Common myeloid progenitor, CD34-positive (primary cell): ENCODE measurements around the gene CYP1B1.
"Not testable (repeated sequence)": the region's sequence is repeated elsewhere in the genome, so short reads cannot be mapped to it uniquely, and the experiment has no call there.

Source experiments
- CTCF ChIA-PET: fragments of 350-600 bp; sonication (Branson Sonifier 250); formaldehyde crosslinking; loops from one replicate; lab custom pipeline; 2021; ENCODE audit warnings: antibody characterized with exemption; lab: Charles Lee
- POLR2A ChIA-PET: fragments of 350-600 bp; sonication (Branson Sonifier 250); formaldehyde crosslinking; loops from one replicate; lab custom pipeline; 2021; ENCODE audit warnings: antibody characterized with exemption; lab: Charles Lee
- DNase-seq, 3 donors: peaks; one replicate each; pipeline versions ENCODE4 v3.0.0 to v3.0.0-alpha.2; 2013
- H3K27ac ChIP-seq, 2 experiments: 1 replicate in 1 of 2; 2 replicates in 1 of 2; pipeline ENCODE4 v1.7.0; 2013; ENCODE audit warnings: inconsistent platforms in 2 of 2, low read length in 2 of 2, mild to moderate bottlenecking in 2 of 2, low read depth in 1 of 2, moderate library complexity in 1 of 2; ENCODE audit not compliant: severe bottlenecking in 2 of 2, insufficient read depth in 1 of 2, poor library complexity in 1 of 2
- H3K27me3 ChIP-seq, 5 experiments: replicated peaks in 2 of 5; 1 replicate in 3 of 5; 2 replicates in 2 of 5; pipeline versions ENCODE4 v1.6.1 to v1.7.0; 2013; ENCODE audit warnings: low read length in 4 of 5, mild to moderate bottlenecking in 2 of 5, moderate library complexity in 2 of 5, inconsistent platforms in 1 of 5; ENCODE audit not compliant: insufficient read depth in 5 of 5, control insufficient read depth in 4 of 5
- H3K36me3 ChIP-seq, 4 experiments: 1 replicate in 2 of 4; 2 replicates in 2 of 4; pipeline versions ENCODE4 v1.6.1 to v1.7.0; 2013; ENCODE audit warnings: low read length in 3 of 4, control low read depth in 1 of 4, mild to moderate bottlenecking in 1 of 4; ENCODE audit not compliant: control insufficient read depth in 4 of 4, insufficient read depth in 4 of 4
- H3K4me1 ChIP-seq, 4 experiments: 1 replicate in 3 of 4; 2 replicates in 1 of 4; pipeline versions ENCODE4 v1.6.1 to v1.7.1; 2013; ENCODE audit warnings: low read length in 3 of 4, mild to moderate bottlenecking in 3 of 4, control low read depth in 1 of 4, inconsistent platforms in 1 of 4, moderate library complexity in 1 of 4; ENCODE audit not compliant: control insufficient read depth in 4 of 4, insufficient read depth in 4 of 4; ENCODE audit errors: control extremely low read depth in 1 of 4
- H3K4me3 ChIP-seq, 7 experiments: 1 replicate in 4 of 7; 2 replicates in 3 of 7; pipeline versions ENCODE4 v1.5.1 to v1.7.0; 2013; ENCODE audit warnings: mild to moderate bottlenecking in 7 of 7, low read length in 6 of 7, moderate library complexity in 6 of 7, inconsistent platforms in 2 of 7, low read depth in 2 of 7, control low read depth in 1 of 7; ENCODE audit not compliant: insufficient read depth in 4 of 7, control insufficient read depth in 1 of 7; ENCODE audit errors: extremely low read depth in 1 of 7
- H3K9me3 ChIP-seq, 5 experiments: 1 replicate in 4 of 5; 2 replicates in 1 of 5; pipeline versions ENCODE4 v1.6.1 to v1.7.1; 2013; ENCODE audit warnings: low read length in 4 of 5, mild to moderate bottlenecking in 2 of 5, inconsistent platforms in 1 of 5, low read depth in 1 of 5, moderate library complexity in 1 of 5; ENCODE audit not compliant: control insufficient read depth in 4 of 5, insufficient read depth in 2 of 5; ENCODE audit errors: control extremely low read depth in 1 of 5
- whole genome bisulfite sequencing: methylation state at CpG from one replicate; pipeline ENCODE4 v1.1.5; 2013; ENCODE audit not compliant: insufficient coverage; 5-methylcytosine and 5-hydroxymethylcytosine counted together

Gene CYP1B1

GRCh38 chr2:38026846-38027245 is 49.1 kb downstream of the CYP1B1 start:
- 100% methylated on average over 2 of the region's 2 CpGs for WGBS

GRCh38 chr2:38021589-38021988 is 54.4 kb downstream of the CYP1B1 start:
- ChIA-PET POLR2A (no interaction called here), CTCF (no interaction called here)
- Histone ChIP-seq H3K4me3 (no peak overlapping the region), H3K27me3 (peaks cover 0 to 2% (median 0%) of the 10 kb centered on the region in 5 experiments), H3K9me3 (no peaks in the 10 kb centered on the region), H3K27ac (no peak overlapping the region), H3K4me1 (no peaks in the 10 kb centered on the region), H3K36me3 (no peaks in the 10 kb centered on the region)
- no peak for DNase-seq
- 95% methylated on average over 8 of the region's 9 CpGs for WGBS

More at GRCh38 chr2:38026846-38027245, 49.1 kb downstream of the CYP1B1 start:
- no peaks in the 10 kb centered on the region for H3K36me3 ChIP-seq
- H3K27me3 ChIP-seq, result no peaks in the 10 kb centered on the region
- no peak overlapping the region for H3K4me3 ChIP-seq
- no peak for DNase-seq
- no peaks in the 10 kb centered on the region for H3K4me1 ChIP-seq
- no peaks in the 10 kb centered on the region for H3K9me3 ChIP-seq
- POLR2A ChIA-PET, result no interaction called here
- H3K27ac ChIP-seq, result no peak overlapping the region
- CTCF ChIA-PET, result no interaction called here

DNA sequence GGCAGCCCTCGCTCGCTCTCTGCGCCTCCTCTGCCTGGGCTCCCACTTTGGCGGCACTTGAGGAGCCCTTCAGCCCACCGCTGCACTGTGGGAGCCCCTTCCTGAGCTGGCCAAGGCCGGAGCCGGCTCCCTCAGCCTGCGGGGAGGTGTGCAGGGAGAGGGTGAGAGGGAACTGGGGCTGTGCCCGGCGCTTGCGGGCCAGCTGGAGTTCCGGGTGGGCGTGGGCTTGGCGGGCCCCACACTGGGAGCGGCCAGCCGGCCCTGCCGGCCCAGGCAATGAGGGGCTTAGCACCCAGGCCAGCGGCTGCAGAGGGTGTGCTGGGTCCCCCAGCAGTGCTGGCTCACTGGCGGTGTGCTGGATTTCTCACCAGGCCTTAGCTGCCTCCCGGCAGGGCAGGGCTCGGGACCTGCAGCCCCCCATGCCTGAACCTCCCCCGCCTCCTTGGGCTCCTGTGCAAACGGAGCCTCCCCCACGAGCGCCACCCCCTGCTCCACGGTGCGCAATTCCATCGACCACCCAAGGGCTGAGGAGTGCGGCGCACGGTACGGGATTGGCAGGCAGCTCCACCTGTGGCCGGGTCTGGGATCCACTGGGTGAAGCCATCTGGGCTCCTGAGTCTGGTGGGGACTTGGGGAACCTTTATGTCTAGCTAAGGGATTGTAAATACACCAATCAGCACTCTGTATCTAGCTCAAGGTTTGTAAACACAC is 55.4 kb downstream of the CYP1B1 start:
- H3K36me3 ChIP-seq, CTCF ChIA-PET: not testable (repeated sequence)

GRCh38 chr2:38017836-38018235 is 58.1 kb downstream of the CYP1B1 start:
- CTCF ChIA-PET, result no interaction called here

More for the DNA sequence above, 55.4 kb downstream of the CYP1B1 start:
- H3K27me3 ChIP-seq, POLR2A ChIA-PET, H3K4me3 ChIP-seq, H3K9me3 ChIP-seq, H3K27ac ChIP-seq, H3K4me1 ChIP-seq, DNase-seq: not testable (repeated sequence)
- WGBS, result 96% methylated on average over 24 of the region's 33 CpGs

More at GRCh38 chr2:38017836-38018235, 58.1 kb downstream of the CYP1B1 start:
- Histone ChIP-seq H3K27me3 (peaks cover 0 to 2% (median 0%) of the 10 kb centered on the region in 5 experiments), H3K4me1 (no peaks in the 10 kb centered on the region), H3K9me3 (no peaks in the 10 kb centered on the region), H3K36me3 (no peaks in the 10 kb centered on the region), H3K4me3 (no peak overlapping the region), H3K27ac (no peak overlapping the region)
- POLR2A ChIA-PET, result no interaction called here
- WGBS, result 100% methylated on average over 3 of the region's 7 CpGs
- DNase-seq, result no peak
